Heart left ventricle (tissue), 13 donors: ENCODE results near the gene NT5DC4.

Source experiments
- CTCF ChIP-seq, 12 donors: fragments of 200-600 bp; sonication (generic) in 4 of 12; IDR thresholded peaks; one replicate each; pipeline versions ENCODE4 v1.5.0 to v1.8.0; 2018 to 2022; ENCODE audit warnings: antibody characterized with exemption in 12 of 12, mild to moderate bottlenecking in 5 of 12
- POLR2A ChIP-seq, 2 donors: fragments of 450-650 bp; IDR thresholded peaks; one replicate each; pipeline ENCODE4 v1.6.1; 2017; ENCODE audit warnings: antibody characterized with exemption in 2 of 2, mild to moderate bottlenecking in 2 of 2, moderate library complexity in 2 of 2
- donor health status: ischemic (EF 13 %, LVEDD 7.1; RV severe dilation, severe dysfunction).
- donor health status: DM: no; HTN: yes; CAD: no.
- donor health status: DM: no; HTN: no; CAD: no.
- donor health status: ischemic (EF 25% LVEDD 6.9; RV normal size, moderate dysfunction).
- donor health status: ischemic (EF 25% LVEDD 5.7; RV mildly dilated, moderate dysfunction).
- donor health status: ischemic (EF 35%, LVEDD 5.7; RV mildly dilated, moderate dysfunction).
- donor health status: nonischemic (EF 11% LVEDD 7.7; RV severe dilation, severe dysfunction).
- donor health status: DM: yes; HTN: yes; CAD: no.
- donor health status: PGD.
- donor health status: ischemic (EF 29% LVEDD 5.4; RV normal size, mild dysfunction).
- donor health status: nonischemic (EF 23%, LVEDD 6.1; RV moderate dilation, normal function).

GRCh38 chr2:112714331-112714730, 6.5 kb upstream of the NT5DC4 start:
- TF ChIP-seq CTCF (IDR thresholded peaks at IDR 0.05) (no peak), POLR2A (IDR thresholded peaks at IDR 0.05) (no peak)
